Thyroid gland (tissue), 4 donors: ENCODE data around the gene CDC123. TPM values are rescaled to one million over a fixed set of nuclear protein-coding genes. Genes with fewer than 3 reads are reported as not detected.
A peak's percentile ranks its signal among the peaks of the same experiment; 100 is the strongest.

Experiments used
- DNase-seq, 2 donors: peaks; one replicate each; pipeline ENCODE4 v3.0.0-alpha.2; 2019
- H3K27ac ChIP-seq, 3 donors: fragments of 200-600 bp; sonication (generic); 1 replicate in 2 of 3; 2 replicates in 1 of 3; pipeline ENCODE4 v1.5.1; 2016 to 2019; ENCODE audit warnings: mild to moderate bottlenecking in 1 of 3, moderate library complexity in 1 of 3
- H3K27me3 ChIP-seq: fragments of 200-600 bp; sonication (generic); one replicate; pipeline ENCODE4 v1.5.1; 2019
- H3K36me3 ChIP-seq, 2 donors: fragments of 200-600 bp; sonication (generic); one replicate each; pipeline ENCODE4 v1.5.1; 2016 to 2019
- H3K4me1 ChIP-seq, 2 donors: fragments of 200-600 bp; sonication (generic); one replicate each; pipeline ENCODE4 v1.5.1; 2017 to 2019
- H3K4me3 ChIP-seq, 3 donors: fragments of 200-600 bp; sonication (generic); replicated peaks in 1 of 3; 1 replicate in 2 of 3; 2 replicates in 1 of 3; pipeline ENCODE4 v1.5.1; 2016; ENCODE audit warnings: mild to moderate bottlenecking in 1 of 3
- H3K9me3 ChIP-seq: fragments of 200-600 bp; sonication (generic); one replicate; pipeline ENCODE4 v1.5.1; 2017
- CTCF ChIP-seq, 6 experiments: fragments of 200-600 bp in 3 of 6; fragments of 450-650 bp in 3 of 6; sonication (generic) in 3 of 6; IDR thresholded peaks; one replicate each; pipeline ENCODE4 v1.5.1; 2016 to 2019; ENCODE audit warnings: antibody characterized with exemption in 6 of 6, mild to moderate bottlenecking in 2 of 6, inconsistent platforms in 1 of 6, moderate library complexity in 1 of 6
- POLR2A ChIP-seq, 2 donors: fragments of 450-650 bp; IDR thresholded peaks; one replicate each; pipeline ENCODE4 v1.6.1; 2017; ENCODE audit warnings: antibody characterized with exemption in 2 of 2, mild to moderate bottlenecking in 2 of 2, moderate library complexity in 1 of 2
- WGBS, 2 donors: methylation state at CpG; one replicate each; pipeline ENCODE4 v1.1.5; 2017; 5-methylcytosine and 5-hydroxymethylcytosine counted together
- intact Hi-C: fragments of 100-400 bp; cut with DNase I; formaldehyde crosslinking; loops from one replicate; pipeline ENCODE4 v1.15.1; 2023
- total RNA-seq, 4 donors: library from RNA; depleted of rRNA; stranded (reverse); fragments of >200 nt; gene quantifications; one replicate each; pipeline ENCODE4 v1.2.3, GENCODE V29; 2016

The CDC123 gene
- total RNA-seq = 10 to 100 TPM; 50.7 to 88.2 (median 68.9) TPM

- no peaks in the 10 kb centered on the region for H3K9me3 ChIP-seq
- H3K4me3 ChIP-seq = peak within 1 kb of the TSS; percentile 60 to 93 (median 64)
- intact Hi-C loops = no loop called here
- H3K4me1 ChIP-seq = peaks cover 17 to 27% of the 10 kb centered on the region in 2 donors
- 0% methylated on average over 57 of the region's 62 CpGs for WGBS, 2 donors
- H3K27me3 ChIP-seq = no peaks in the 10 kb centered on the region
- DNase-seq = peak; percentile 88 to 89
- H3K27ac ChIP-seq = peak within 1 kb of the TSS; percentile 61 to 95 (median 90)
- TF ChIP-seq POLR2A (IDR thresholded peaks at IDR 0.05) = peak in 1 of 2 donors; percentile 42
- peak in 2 of 6 experiments; percentile 5 to 6 for TF ChIP-seq CTCF (IDR thresholded peaks at IDR 0.05)
- peaks cover 0 to 5% of the 10 kb centered on the region in 2 donors for H3K36me3 ChIP-seq
Measured at GRCh38 chr10:12195603-12196506, at the start of gene CDC123, which contains the start of gene NUDT5. CDC123 (plus strand) TSS chr10:12196188; CDS start chr10:12196246, 58 bp downstream. NUDT5 (minus strand) TSS chr10:12195891; CDS start chr10:12186291, 9,600 bp downstream.

- no peak overlapping the region for H3K4me3 ChIP-seq
- 76 to 96% methylated on average over 4 of the region's 4 CpGs for WGBS, 2 donors
- no peaks in the 10 kb centered on the region for H3K27me3 ChIP-seq
- TF ChIP-seq CTCF (IDR thresholded peaks at IDR 0.05) (no peak), POLR2A (IDR thresholded peaks at IDR 0.05) (no peak)
- no peaks in the 10 kb centered on the region for H3K4me1 ChIP-seq
- intact Hi-C loops = no loop called here
- H3K36me3 ChIP-seq = peaks cover 0 to 20% of the 10 kb centered on the region in 2 donors
- no peak for DNase-seq
- no peaks in the 10 kb centered on the region for H3K9me3 ChIP-seq
- no peak overlapping the region for H3K27ac ChIP-seq
Measured at GRCh38 chr10:12150163-12150562, 45.8 kb upstream of the CDC123 start.

GRCh38 chr10:12154516-12154915 lies 41.5 kb upstream of the CDC123 start:
- DNase-seq = no peak
- Histone ChIP-seq H3K4me3 (no peak overlapping the region), H3K27ac (no peak overlapping the region), H3K27me3 (no peaks in the 10 kb centered on the region), H3K36me3 (peaks cover 7 to 19% of the 10 kb centered on the region in 2 donors), H3K9me3 (no peaks in the 10 kb centered on the region), H3K4me1 (no peaks in the 10 kb centered on the region)
- TF ChIP-seq POLR2A (IDR thresholded peaks at IDR 0.05) (no peak), CTCF (IDR thresholded peaks at IDR 0.05) (no peak)
- WGBS, 2 donors = 93 to 97% methylated on average over 6 of the region's 6 CpGs
- intact Hi-C loops = no loop called here

GRCh38 chr10:12156367-12157123 lies 39.4 kb upstream of the CDC123 start:
- no peaks in the 10 kb centered on the region for H3K27me3 ChIP-seq
- no peak overlapping the region for H3K27ac ChIP-seq
- H3K9me3 ChIP-seq = no peaks in the 10 kb centered on the region
- intact Hi-C loops = no loop called here
- DNase-seq = no peak
- no peaks in the 10 kb centered on the region for H3K4me1 ChIP-seq
- H3K4me3 ChIP-seq = no peak overlapping the region
- H3K36me3 ChIP-seq = peaks cover 16 to 18% of the 10 kb centered on the region in 2 donors
- TF ChIP-seq CTCF (IDR thresholded peaks at IDR 0.05) (no peak), POLR2A (IDR thresholded peaks at IDR 0.05) (no peak)
- WGBS, 2 donors = 78 to 81% methylated on average over 14 of the region's 14 CpGs
